ENCODE data around the gene CLEC16A.

The CLEC16A gene

DNA sequence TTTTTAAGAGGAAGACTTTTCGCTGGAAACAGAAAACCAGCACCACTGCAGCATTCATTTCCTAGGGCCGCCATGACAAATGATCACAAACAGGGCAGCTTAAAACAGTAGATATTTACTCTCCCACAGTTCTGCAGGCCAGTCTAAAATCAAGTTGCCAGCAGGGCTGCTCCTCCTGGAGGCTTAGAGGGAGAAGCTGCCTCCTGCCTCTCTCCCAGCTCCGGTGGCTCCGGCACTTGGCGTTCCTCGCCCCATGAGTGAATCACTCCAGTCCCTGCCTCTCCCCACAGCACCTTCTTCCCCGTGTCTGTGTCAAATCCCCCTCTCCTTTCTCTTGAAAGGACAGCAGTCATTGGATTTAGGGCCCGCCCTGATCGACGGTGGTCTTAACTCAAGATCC is 239.6 kb downstream of the CLEC16A start:
- H3K4me2 ChIP-seq = peak overlapping the region; percentile 91
- no peak overlapping the region; the same call in 1 of the 2 replicates for H3K27ac ChIP-seq
- H3K27me3 ChIP-seq = no peaks in the 10 kb centered on the region
- no peak overlapping the region for H3K9ac ChIP-seq
- TF ChIP-seq Cebpa-rat (IDR thresholded peaks at IDR 0.05) = no peak
- H3K9me3 ChIP-seq = no peaks in the 10 kb centered on the region
- peaks cover 45% of the 10 kb centered on the region for H3K4me1 ChIP-seq
- H3K4me3 ChIP-seq = no peak overlapping the region
- peaks cover 18% of the 10 kb centered on the region for H3K36me3 ChIP-seq
- H4K20me1 ChIP-seq = no peaks in the 10 kb centered on the region

DNA sequence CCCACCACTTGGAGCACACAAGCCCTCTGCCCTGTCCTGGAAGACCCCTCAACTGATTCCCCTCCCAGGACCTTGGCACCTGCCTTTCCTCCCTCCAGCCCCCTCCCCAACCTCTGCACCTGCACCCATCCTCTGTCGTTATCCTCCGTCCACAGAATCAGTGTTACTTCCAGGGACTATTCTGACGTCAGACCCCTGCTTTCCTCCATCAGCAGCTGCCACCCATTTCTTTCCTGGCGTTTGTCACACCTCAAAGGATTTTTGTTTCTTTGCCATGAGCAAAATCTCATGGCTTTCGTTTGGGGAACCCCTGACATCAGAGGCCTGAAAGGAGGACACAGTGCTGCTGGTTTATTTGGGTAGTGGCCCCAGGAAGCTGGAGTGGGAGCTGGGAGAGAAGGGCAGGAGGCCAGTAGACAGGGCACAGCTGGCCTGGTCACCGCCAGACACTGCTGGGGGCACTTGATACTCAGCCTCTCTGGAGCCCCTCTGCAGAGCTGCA is 243.2 kb downstream of the CLEC16A start:
- Histone ChIP-seq H3K9ac (no peak overlapping the region), H4K20me1 (no peaks in the 10 kb centered on the region), H3K36me3 (no peaks in the 10 kb centered on the region), H3K27me3 (no peaks in the 10 kb centered on the region), H3K4me1 (peaks cover 23% of the 10 kb centered on the region), H3K27ac (no peak overlapping the region), H3K9me3 (no peaks in the 10 kb centered on the region), H3K4me2 (no peak overlapping the region), H3K4me3 (no peak overlapping the region)
- TF ChIP-seq Cebpa-rat (IDR thresholded peaks at IDR 0.05) = no peak

DNA sequence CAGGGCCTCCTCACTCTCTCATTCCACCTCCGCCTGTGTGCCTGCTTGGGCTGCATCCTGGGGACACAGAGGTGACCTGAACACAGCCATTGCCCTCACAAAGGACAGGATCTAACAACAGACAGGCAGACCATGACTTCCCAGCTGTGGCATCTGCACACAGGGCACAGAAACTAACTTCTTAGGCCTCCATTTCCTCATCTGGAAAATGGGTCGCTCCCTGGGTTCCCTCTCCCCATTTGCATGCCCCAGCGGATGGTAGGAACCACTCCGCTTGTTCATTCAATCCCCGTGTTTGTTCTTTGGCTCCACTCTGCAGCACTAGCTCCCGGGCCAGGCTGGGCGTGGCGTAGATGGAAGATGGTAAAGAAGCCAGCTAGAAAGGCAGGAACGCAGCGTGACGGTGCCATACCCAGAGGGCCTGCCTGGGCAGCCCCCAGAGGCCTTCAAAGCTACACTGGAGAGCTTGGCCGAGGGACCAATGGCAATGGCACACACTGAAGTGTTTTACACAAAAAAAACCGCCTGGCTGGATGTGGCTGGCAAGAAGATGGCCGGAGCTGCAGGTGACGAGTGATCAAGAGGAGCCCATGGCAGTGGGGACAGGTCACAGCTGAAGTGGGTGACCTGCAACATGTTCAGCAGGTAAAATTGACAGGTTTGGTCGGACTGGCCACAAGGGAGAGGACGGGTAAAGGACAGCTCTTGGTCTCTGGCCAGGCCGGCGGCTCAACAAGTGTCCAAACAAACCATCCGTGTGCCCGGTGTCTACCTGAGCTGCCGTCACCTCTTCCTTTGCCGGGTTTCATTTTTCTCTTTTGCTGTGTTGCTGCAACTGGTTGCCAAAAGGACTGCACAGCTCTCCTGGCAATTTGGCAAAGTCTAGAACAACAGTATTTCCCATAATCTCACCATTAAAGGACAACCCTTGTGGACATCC is 244.7 kb downstream of the CLEC16A start:
- H3K27me3 ChIP-seq = no peaks in the 10 kb centered on the region
- no peaks in the 10 kb centered on the region for H4K20me1 ChIP-seq
- no peaks in the 10 kb centered on the region for H3K9me3 ChIP-seq
- H3K4me1 ChIP-seq = peaks cover 11% of the 10 kb centered on the region
- no peak overlapping the region for H3K27ac ChIP-seq
- H3K36me3 ChIP-seq = no peaks in the 10 kb centered on the region
- no peak overlapping the region for H3K4me3 ChIP-seq
- H3K9ac ChIP-seq = no peak overlapping the region
- no peak overlapping the region for H3K4me2 ChIP-seq
- TF ChIP-seq Cebpa-rat (IDR thresholded peaks at IDR 0.05) = no peak

DNA sequence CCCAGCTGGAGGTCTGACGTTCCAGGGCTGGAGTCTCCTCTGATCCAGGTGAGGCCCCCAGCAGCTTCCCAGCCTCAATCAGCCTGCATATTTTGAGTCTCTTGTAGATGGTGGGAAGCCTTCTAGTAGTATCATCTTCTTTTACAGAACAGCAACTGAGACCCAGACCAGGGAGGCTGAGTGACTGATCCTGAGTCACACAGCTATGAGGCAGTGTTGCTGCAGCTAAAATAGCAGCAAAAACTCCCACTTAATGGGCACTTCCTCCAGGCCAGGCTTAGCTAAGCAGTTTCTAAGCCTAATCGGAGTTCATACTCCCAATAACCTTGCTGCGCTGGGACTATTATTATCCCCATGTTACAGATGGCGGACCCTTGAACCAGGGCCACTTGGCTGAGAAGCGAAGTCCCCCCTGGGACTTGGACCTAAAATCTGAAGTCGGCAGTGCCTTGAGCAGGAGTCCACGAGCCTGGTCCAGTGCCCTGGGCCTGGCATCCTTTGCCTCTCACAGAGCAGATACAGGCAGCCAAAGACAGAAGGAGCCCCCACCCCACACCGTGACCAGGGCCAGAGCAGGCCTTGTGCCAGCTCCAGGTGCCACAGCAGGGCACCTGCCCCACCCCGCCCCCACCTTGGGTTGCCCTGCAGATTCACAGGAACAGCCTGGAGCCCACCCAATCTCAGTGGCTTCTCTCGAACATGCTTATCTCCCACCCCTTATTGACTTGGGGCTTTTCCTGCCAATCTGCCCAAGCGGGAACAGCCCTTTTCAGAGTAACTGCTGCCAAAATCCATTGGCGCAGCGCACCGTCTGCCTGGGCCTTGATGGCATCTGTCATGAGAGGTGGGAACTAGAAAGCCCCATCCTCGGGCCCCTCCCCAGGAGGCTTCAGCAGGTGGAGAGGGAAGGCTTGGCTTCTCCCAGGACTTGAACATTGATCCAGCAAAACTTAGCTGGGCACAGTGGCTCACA is 246.5 kb downstream of the CLEC16A start:
- H3K36me3 ChIP-seq = no peaks in the 10 kb centered on the region
- H3K4me1 ChIP-seq = peaks cover 21% of the 10 kb centered on the region
- no peak overlapping the region for H3K9ac ChIP-seq
- no peaks in the 10 kb centered on the region for H4K20me1 ChIP-seq
- TF ChIP-seq Cebpa-rat (IDR thresholded peaks at IDR 0.05) = no peak
- H3K4me2 ChIP-seq = no peak overlapping the region
- H3K27ac ChIP-seq = no peak overlapping the region
- H3K4me3 ChIP-seq = no peak overlapping the region
- H3K9me3 ChIP-seq = no peaks in the 10 kb centered on the region
- H3K27me3 ChIP-seq = no peaks in the 10 kb centered on the region

DNA sequence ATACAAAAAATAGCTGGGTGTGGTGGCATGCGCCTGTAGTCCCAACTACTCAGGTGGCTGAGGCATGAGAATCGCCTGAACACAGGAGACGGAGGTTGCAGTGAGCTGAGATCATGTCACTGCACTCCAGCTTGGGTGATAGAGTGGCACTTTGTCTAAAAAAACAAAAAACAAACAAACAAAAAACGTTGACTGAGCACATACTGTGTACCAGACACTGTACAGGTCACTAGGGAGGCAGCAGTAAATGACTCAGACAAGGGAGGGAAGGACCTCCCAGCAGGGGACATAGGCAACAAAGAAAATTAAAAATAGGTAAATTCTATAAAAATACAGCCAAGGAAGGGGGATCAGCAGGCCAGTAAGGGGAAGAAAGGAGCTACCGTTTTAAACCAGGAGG is 247.3 kb downstream of the CLEC16A start:
- Histone ChIP-seq H3K27ac (no peak overlapping the region), H3K36me3 (no peaks in the 10 kb centered on the region), H3K9me3 (no peaks in the 10 kb centered on the region), H3K4me1 (peaks cover 27% of the 10 kb centered on the region), H4K20me1 (no peaks in the 10 kb centered on the region), H3K4me3 (no peak overlapping the region), H3K9ac (no peak overlapping the region), H3K27me3 (no peaks in the 10 kb centered on the region), H3K4me2 (no peak overlapping the region)
- no peak for TF ChIP-seq Cebpa-rat (IDR thresholded peaks at IDR 0.05)

DNA sequence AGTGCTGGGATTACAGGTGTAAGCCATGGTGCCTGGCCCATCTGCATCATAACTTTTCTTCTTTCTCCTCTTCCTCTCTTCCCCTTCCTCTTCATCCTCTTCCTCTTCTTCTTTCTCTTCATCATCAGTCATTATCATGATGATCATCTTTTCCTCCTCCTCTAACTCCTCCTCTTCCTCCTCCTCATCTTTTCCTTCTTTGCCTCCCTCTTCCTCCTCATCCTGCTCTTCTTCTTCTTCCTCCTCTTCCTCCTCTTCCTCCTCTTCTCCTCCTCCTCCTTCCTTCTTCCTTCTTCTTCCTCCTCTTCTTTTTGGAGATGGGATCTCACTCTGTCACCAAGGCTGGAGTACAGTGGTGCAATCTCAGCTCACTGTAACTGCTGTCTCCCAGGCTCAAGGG is 249.1 kb downstream of the CLEC16A start:
- H3K27me3 ChIP-seq = no peaks in the 10 kb centered on the region
- no peak overlapping the region for H3K27ac ChIP-seq
- no peak for TF ChIP-seq Cebpa-rat (IDR thresholded peaks at IDR 0.05)
- H3K4me2 ChIP-seq = no peak overlapping the region
- peaks cover 36% of the 10 kb centered on the region for H3K4me1 ChIP-seq
- H3K9me3 ChIP-seq = no peaks in the 10 kb centered on the region
- no peak overlapping the region for H3K9ac ChIP-seq
- H3K4me3 ChIP-seq = no peak overlapping the region
- H4K20me1 ChIP-seq = no peaks in the 10 kb centered on the region
- no peaks in the 10 kb centered on the region for H3K36me3 ChIP-seq

DNA sequence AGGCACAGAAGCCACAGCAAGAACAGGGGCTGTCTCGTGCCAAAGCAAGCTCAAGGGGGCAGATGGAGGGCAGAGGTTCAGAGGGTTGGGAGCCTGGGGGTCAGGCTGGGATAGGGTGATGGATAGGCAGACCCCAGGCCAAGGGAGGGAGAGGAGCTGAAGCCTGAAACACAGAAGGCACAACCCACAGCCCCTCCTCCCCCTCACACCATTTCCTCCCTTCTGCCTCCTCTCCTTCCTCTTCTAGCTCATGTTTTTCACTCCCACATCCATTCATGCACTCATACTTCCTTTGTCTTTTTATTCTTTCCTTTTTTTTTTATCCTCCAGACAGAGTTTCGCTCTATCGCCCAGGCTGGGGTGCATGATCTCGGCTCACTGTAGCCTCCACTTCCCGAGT is 250.5 kb downstream of the CLEC16A start:
- no peak for TF ChIP-seq Cebpa-rat (IDR thresholded peaks at IDR 0.05)
- H3K9me3 ChIP-seq = no peaks in the 10 kb centered on the region
- H3K9ac ChIP-seq = no peak overlapping the region
- no peaks in the 10 kb centered on the region for H4K20me1 ChIP-seq
- peaks cover 47% of the 10 kb centered on the region for H3K4me1 ChIP-seq
- H3K27ac ChIP-seq = peak overlapping the region; percentile 44; the same call in 1 of the 2 replicates
- H3K27me3 ChIP-seq = no peaks in the 10 kb centered on the region
- no peaks in the 10 kb centered on the region for H3K36me3 ChIP-seq
- H3K4me2 ChIP-seq = peak overlapping the region; percentile 71
- no peak overlapping the region for H3K4me3 ChIP-seq

DNA sequence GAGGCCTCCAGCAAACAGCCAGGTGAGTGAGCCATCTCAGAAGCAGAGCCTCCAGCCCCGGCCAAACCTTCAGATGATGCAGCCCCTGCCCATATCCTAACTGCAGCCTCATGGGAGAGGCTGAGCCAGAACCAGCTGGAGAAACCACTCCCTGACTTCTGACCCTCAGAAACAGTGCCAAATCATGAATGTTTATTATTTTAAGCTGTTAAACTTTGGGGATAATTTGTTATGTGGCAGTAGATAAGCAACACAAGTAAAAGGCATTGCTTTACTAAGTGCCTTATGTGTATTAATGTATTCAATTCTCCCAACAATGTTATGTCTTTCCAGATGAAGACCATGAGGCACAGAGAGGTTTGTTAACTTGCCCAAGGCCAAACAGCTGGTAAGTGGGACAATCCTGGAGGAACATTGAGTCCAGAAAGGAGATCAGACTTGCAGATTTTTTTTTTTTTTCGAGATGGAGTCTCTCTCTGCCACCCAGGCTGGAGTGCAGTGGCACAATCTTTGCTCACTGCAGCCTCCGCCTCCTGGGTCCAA is 252.0 kb downstream of the CLEC16A start:
- Histone ChIP-seq H3K36me3 (no peaks in the 10 kb centered on the region), H3K4me3 (no peak overlapping the region), H3K4me2 (peak overlapping the region; percentile 71), H3K4me1 (peaks cover 57% of the 10 kb centered on the region), H3K9me3 (no peaks in the 10 kb centered on the region), H3K9ac (no peak overlapping the region), H4K20me1 (no peaks in the 10 kb centered on the region), H3K27me3 (no peaks in the 10 kb centered on the region), H3K27ac (no peak overlapping the region)
- TF ChIP-seq Cebpa-rat (IDR thresholded peaks at IDR 0.05) = no peak

DNA sequence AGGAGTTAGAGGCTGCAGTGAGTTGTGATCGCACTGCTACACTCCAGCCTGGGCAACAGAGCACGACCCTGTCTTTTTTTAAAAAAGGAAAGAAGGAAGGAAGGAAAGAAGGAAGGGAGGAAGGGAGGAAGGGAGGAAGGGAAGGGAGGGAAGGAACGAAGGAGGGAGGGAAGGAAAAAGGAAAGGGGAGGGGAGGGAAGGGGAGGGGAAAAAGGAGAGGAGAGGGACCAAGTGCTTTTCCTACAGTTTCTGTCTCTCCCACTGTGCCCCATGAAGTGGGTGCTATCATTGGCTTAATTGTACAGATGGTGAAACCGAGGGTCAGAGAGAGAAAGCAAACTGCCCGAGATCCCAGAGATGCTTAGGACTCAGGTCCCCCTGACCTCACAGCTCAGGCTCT is 254.0 kb downstream of the CLEC16A start:
- H3K4me3 ChIP-seq = no peak overlapping the region
- no peak overlapping the region for H3K27ac ChIP-seq
- H3K9ac ChIP-seq = no peak overlapping the region
- H3K27me3 ChIP-seq = no peaks in the 10 kb centered on the region
- H4K20me1 ChIP-seq = no peaks in the 10 kb centered on the region
- peak overlapping the region; percentile 63 for H3K4me2 ChIP-seq
- H3K9me3 ChIP-seq = no peaks in the 10 kb centered on the region
- peaks cover 77% of the 10 kb centered on the region for H3K4me1 ChIP-seq
- no peaks in the 10 kb centered on the region for H3K36me3 ChIP-seq
- TF ChIP-seq Cebpa-rat (IDR thresholded peaks at IDR 0.05) = no peak

Measured in BLaER1 (cell line).